HCEC 1CT (cell line): Measurements from ENCODE around the gene SLC16A13.
"Not testable (repeated sequence)": the region's sequence is repeated elsewhere in the genome, so short reads cannot be mapped to it uniquely, and the experiment has no call there.

Experiments
- DNase-seq: peaks from one replicate; pipeline ENCODE4 v3.0.0-alpha.2; 2017

SLC16A13 gene

GRCh38 chr17:7034955-7035590, 742 bp upstream of the SLC16A13 start:
- DNase-seq: no peak

- no peak for DNase-seq
Observed at GRCh38 chr17:7038025-7038862, 2.4 kb downstream of the SLC16A13 start.

GRCh38 chr17:7039832-7040231, 4.0 kb downstream of the SLC16A13 start:
- DNase-seq: no peak

GRCh38 chr17:7041607-7042500, 6.0 kb downstream of the SLC16A13 start:
- no peak for DNase-seq

GRCh38 chr17:7042501-7043181, 6.8 kb downstream of the SLC16A13 start:
- no peak for DNase-seq

- no peak for DNase-seq
Observed at GRCh38 chr17:7043182-7043496, 7.3 kb downstream of the SLC16A13 start.

GRCh38 chr17:7043497-7044198, 7.8 kb downstream of the SLC16A13 start, which contains the start of gene SLC16A11:
TSS of gene SLC16A11 (minus strand) at chr17:7044092. CDS start at chr17:7043513, 579 bp downstream.
- DNase-seq: no peak

GRCh38 chr17:7045492-7046126, 9.8 kb downstream of the SLC16A13 start:
- DNase-seq: peak; percentile 59

- no peak for DNase-seq
Observed at GRCh38 chr17:7046127-7046724, 10.4 kb downstream of the SLC16A13 start.

GRCh38 chr17:7046725-7047397, 11.0 kb downstream of the SLC16A13 start:
- DNase-seq: not testable (repeated sequence)

- no peak for DNase-seq
Observed at GRCh38 chr17:7047566-7047965, 11.8 kb downstream of the SLC16A13 start.

GRCh38 chr17:7048968-7049367, 13.2 kb downstream of the SLC16A13 start:
- DNase-seq: no peak

- DNase-seq: not testable (repeated sequence)
Observed at GRCh38 chr17:7050583-7050982, 14.8 kb downstream of the SLC16A13 start.

- DNase-seq: peak; percentile 49
Observed at GRCh38 chr17:7056386-7056785, 20.6 kb downstream of the SLC16A13 start.

GRCh38 chr17:7058831-7059447, 23.1 kb downstream of the SLC16A13 start:
- DNase-seq: no peak

GRCh38 chr17:7060165-7060891, 24.5 kb downstream of the SLC16A13 start:
- DNase-seq: peak; percentile 78

- no peak for DNase-seq
Observed at GRCh38 chr17:7063518-7064094, 27.8 kb downstream of the SLC16A13 start.

- no peak for DNase-seq
Observed at GRCh38 chr17:7064261-7064660, 28.4 kb downstream of the SLC16A13 start.

GRCh38 chr17:7067198-7067597, 31.4 kb downstream of the SLC16A13 start:
- DNase-seq: no peak
